Measurements from ENCODE around the gene EPS15.
A peak's percentile ranks its signal among the peaks of the same experiment; 100 is the strongest.

The EPS15 gene

GRCh38 chr1:51336004-51336403 lies 183.1 kb downstream of the EPS15 start:
- Histone ChIP-seq H3K9me2 (ENCODE audit: low read depth, low read length) (no peaks in the 10 kb centered on the region), H3K36me3 (ENCODE audit: insufficient read depth, low read length) (no peaks in the 10 kb centered on the region), H3K9ac (ENCODE audit: low read length) (no peak overlapping the region), H2AFZ (ENCODE audit: low read length) (no peak overlapping the region), H3K4me1 (ENCODE audit: insufficient read depth, low read length, severe bottlenecking) (peaks cover 3% of the 10 kb centered on the region), H3K4me3 (ENCODE audit: low read depth, low read length, poor library complexity, severe bottlenecking) (no peak overlapping the region), H3K27ac (ENCODE audit: low read depth, low read length, poor library complexity, severe bottlenecking) (no peak overlapping the region), H3K9me3 (ENCODE audit: low read length) (no peaks in the 10 kb centered on the region), H3K4me2 (ENCODE audit: low read length) (no peak overlapping the region), H3F3A (ENCODE audit: insufficient read depth, low read length) (no peaks in the 10 kb centered on the region), H4K20me1 (ENCODE audit: insufficient read depth, low read length) (no peaks in the 10 kb centered on the region), H3K27me3 (ENCODE audit: insufficient read depth, low read length) (0 out of 2 replicates have a peak, but pooled peaks cover 3% of the 10 kb centered on the region), H3K79me2 (ENCODE audit: insufficient read depth, low read length) (no peaks in the 10 kb centered on the region)
- TF ChIP-seq EZH2 (IDR thresholded peaks at IDR 0.05; ENCODE audit: borderline replicate concordance, low read length) (no peak), CTCF (IDR thresholded peaks at IDR 0.05; ENCODE audit: low read length) (no peak)

GRCh38 chr1:51331206-51332100 lies 187.6 kb downstream of the EPS15 start:
- Histone ChIP-seq H3K36me3 (ENCODE audit: insufficient read depth, low read length) (no peaks in the 10 kb centered on the region), H3K27me3 (ENCODE audit: insufficient read depth, low read length) (0 out of 2 replicates have a peak, but pooled peaks cover 6% of the 10 kb centered on the region), H4K20me1 (ENCODE audit: insufficient read depth, low read length) (no peaks in the 10 kb centered on the region), H3K79me2 (ENCODE audit: insufficient read depth, low read length) (no peaks in the 10 kb centered on the region), H3F3A (ENCODE audit: insufficient read depth, low read length) (no peaks in the 10 kb centered on the region), H3K4me1 (ENCODE audit: insufficient read depth, low read length, severe bottlenecking) (peaks cover 8% of the 10 kb centered on the region), H3K4me2 (ENCODE audit: low read length) (peak overlapping the region; percentile 74; the same call in 1 of the 2 replicates), H3K9me3 (ENCODE audit: low read length) (no peaks in the 10 kb centered on the region), H3K27ac (ENCODE audit: low read depth, low read length, poor library complexity, severe bottlenecking) (no peak overlapping the region), H3K4me3 (ENCODE audit: low read depth, low read length, poor library complexity, severe bottlenecking) (no peak overlapping the region), H3K9me2 (ENCODE audit: low read depth, low read length) (no peaks in the 10 kb centered on the region), H3K9ac (ENCODE audit: low read length) (no peak overlapping the region), H2AFZ (ENCODE audit: low read length) (no peak overlapping the region)
- TF ChIP-seq CTCF (IDR thresholded peaks at IDR 0.05; ENCODE audit: low read length) (no peak), EZH2 (IDR thresholded peaks at IDR 0.05; ENCODE audit: borderline replicate concordance, low read length) (no peak)

GRCh38 chr1:51330331-51331201 lies 188.5 kb downstream of the EPS15 start, which contains the start of gene TTC39A:
Gene TTC39A, minus strand, starts transcription at chr1:51330562. Its CDS starts 85 bp downstream, at chr1:51330477.
- TF ChIP-seq EZH2 (IDR thresholded peaks at IDR 0.05; ENCODE audit: borderline replicate concordance, low read length) (no peak), CTCF (IDR thresholded peaks at IDR 0.05; ENCODE audit: low read length) (no peak)
- Histone ChIP-seq H3K9ac (ENCODE audit: low read length) (no peak within 1 kb of the TSS), H3K9me3 (ENCODE audit: low read length) (no peaks in the 10 kb centered on the region), H4K20me1 (ENCODE audit: insufficient read depth, low read length) (no peaks in the 10 kb centered on the region), H3K4me1 (ENCODE audit: insufficient read depth, low read length, severe bottlenecking) (peaks cover 8% of the 10 kb centered on the region), H3K27ac (ENCODE audit: low read depth, low read length, poor library complexity, severe bottlenecking) (no peak within 1 kb of the TSS), H3K4me2 (ENCODE audit: low read length) (peak within 1 kb of the TSS; percentile 74), H3K27me3 (ENCODE audit: insufficient read depth, low read length) (0 out of 2 replicates have a peak, but pooled peaks cover 6% of the 10 kb centered on the region), H3F3A (ENCODE audit: insufficient read depth, low read length) (no peaks in the 10 kb centered on the region), H3K9me2 (ENCODE audit: low read depth, low read length) (no peaks in the 10 kb centered on the region), H3K36me3 (ENCODE audit: insufficient read depth, low read length) (no peaks in the 10 kb centered on the region), H2AFZ (ENCODE audit: low read length) (no peak within 1 kb of the TSS), H3K79me2 (ENCODE audit: insufficient read depth, low read length) (no peaks in the 10 kb centered on the region), H3K4me3 (ENCODE audit: low read depth, low read length, poor library complexity, severe bottlenecking) (peak within 1 kb of the TSS; percentile 56)
